Loucy (cell line): ENCODE data around the gene RYR2.

Source experiments
- H2AFZ ChIP-seq: fragments of 200-600 bp; sonication (generic); 2 replicates; pipeline ENCODE4 v1.6.0; 2016; ENCODE audit warnings: antibody characterized with exemption, mild to moderate bottlenecking, low read length, moderate library complexity
- H3F3A ChIP-seq: fragments of 200-600 bp; 2 replicates; pipeline ENCODE4 v1.6.0; 2016; ENCODE audit warnings: antibody characterized with exemption, low read depth, mild to moderate bottlenecking
- H3K27me3 ChIP-seq: fragments of 200-600 bp; sonication (generic); 2 replicates; pipeline ENCODE4 v1.6.1; 2014; ENCODE audit warnings: low read length, mild to moderate bottlenecking; ENCODE audit not compliant: insufficient read depth, poor library complexity, severe bottlenecking
- H3K36me3 ChIP-seq: fragments of 200-600 bp; sonication (generic); 2 replicates; pipeline ENCODE4 v1.6.1; 2016; ENCODE audit warnings: low read length; ENCODE audit not compliant: insufficient read depth
- H3K4me1 ChIP-seq: fragments of 200-600 bp; sonication (generic); 2 replicates; pipeline ENCODE4 v1.5.1; 2014; ENCODE audit warnings: low read length, mild to moderate bottlenecking; ENCODE audit not compliant: insufficient read depth, poor library complexity, severe bottlenecking
- H3K4me2 ChIP-seq: fragments of 200-600 bp; sonication (generic); 2 replicates; pipeline ENCODE4 v1.6.0; 2014; ENCODE audit warnings: antibody characterized with exemption, low read length, low read depth, mild to moderate bottlenecking; ENCODE audit not compliant: poor library complexity, severe bottlenecking
- H3K4me3 ChIP-seq: fragments of 200-600 bp; sonication (generic); 2 replicates; pipeline ENCODE4 v1.5.1; 2014; ENCODE audit warnings: low read length, mild to moderate bottlenecking, mixed read lengths; ENCODE audit not compliant: poor library complexity, severe bottlenecking
- H3K79me2 ChIP-seq: fragments of 200-600 bp; sonication (generic); 2 replicates; pipeline ENCODE4 v1.6.1; 2014; ENCODE audit warnings: low read length; ENCODE audit not compliant: insufficient read depth
- H3K9ac ChIP-seq: fragments of 200-600 bp; sonication (generic); 2 replicates; pipeline ENCODE4 v1.6.0; 2014; ENCODE audit warnings: mild to moderate bottlenecking, low read depth, low read length, moderate library complexity; ENCODE audit not compliant: poor library complexity, severe bottlenecking
- H3K9me2 ChIP-seq: fragments of 200-600 bp; sonication (generic); replicated peaks from 2 replicates; pipeline ENCODE4 v1.6.1; 2016; ENCODE audit warnings: low read depth, low read length, mixed read lengths
- H3K9me3 ChIP-seq: fragments of 200-600 bp; sonication (generic); 2 replicates; pipeline ENCODE4 v1.6.1; 2014; ENCODE audit warnings: mild to moderate bottlenecking, antibody characterized with exemption, low read length, low read depth; ENCODE audit not compliant: insufficient read depth
- H4K20me1 ChIP-seq: fragments of 200-600 bp; sonication (generic); 2 replicates; pipeline ENCODE4 v1.6.0; 2014; ENCODE audit warnings: antibody characterized with exemption, low read length, mild to moderate bottlenecking; ENCODE audit not compliant: insufficient read depth, poor library complexity, severe bottlenecking
- CTCF ChIP-seq: fragments of 200-600 bp; sonication (generic); conservative IDR thresholded peaks from 2 replicates; pipeline ENCODE4 v1.5.1; 2014; ENCODE audit warnings: mild to moderate bottlenecking, antibody characterized with exemption, low read length
- EZH2phosphoT487 ChIP-seq: fragments of 200-600 bp; IDR thresholded peaks from 2 replicates; pipeline ENCODE4 v1.6.1; 2018; ENCODE audit warnings: antibody characterized with exemption, mild to moderate bottlenecking, moderate library complexity, borderline replicate concordance

Gene RYR2

GRCh38 chr1:237877631-237878030 is 835.6 kb downstream of the RYR2 start:
- H3K9me3 ChIP-seq = no peaks in the 10 kb centered on the region
- H4K20me1 ChIP-seq = no peaks in the 10 kb centered on the region
- H3F3A ChIP-seq = no peaks in the 10 kb centered on the region
- no peaks in the 10 kb centered on the region for H3K27me3 ChIP-seq
- H3K4me3 ChIP-seq = no peak overlapping the region
- no peak for TF ChIP-seq CTCF
- no peak for TF ChIP-seq EZH2phosphoT487
- no peaks in the 10 kb centered on the region for H3K4me1 ChIP-seq
- H2AFZ ChIP-seq = no peak overlapping the region
- no peak overlapping the region for H3K9ac ChIP-seq
- no peak overlapping the region for H3K4me2 ChIP-seq
- no peaks in the 10 kb centered on the region for H3K36me3 ChIP-seq
- no peaks in the 10 kb centered on the region for H3K79me2 ChIP-seq
- no peaks in the 10 kb centered on the region for H3K9me2 ChIP-seq

- Histone ChIP-seq H4K20me1 (no peaks in the 10 kb centered on the region), H3K4me3 (no peak overlapping the region), H3K36me3 (no peaks in the 10 kb centered on the region), H2AFZ (no peak overlapping the region), H3K27me3 (no peaks in the 10 kb centered on the region), H3K9ac (no peak overlapping the region), H3K4me1 (no peaks in the 10 kb centered on the region), H3K79me2 (no peaks in the 10 kb centered on the region), H3F3A (no peaks in the 10 kb centered on the region), H3K4me2 (no peak overlapping the region), H3K9me2 (no peaks in the 10 kb centered on the region), H3K9me3 (no peaks in the 10 kb centered on the region)
- TF ChIP-seq CTCF (no peak), EZH2phosphoT487 (no peak)
Measured at GRCh38 chr1:237878406-237878805, 836.4 kb downstream of the RYR2 start.

GRCh38 chr1:237879195-237879594 is 837.2 kb downstream of the RYR2 start:
- H3K9me3 ChIP-seq = no peaks in the 10 kb centered on the region
- H3K79me2 ChIP-seq = no peaks in the 10 kb centered on the region
- H3K9me2 ChIP-seq = no peaks in the 10 kb centered on the region
- H3K4me3 ChIP-seq = no peak overlapping the region
- H3K27me3 ChIP-seq = no peaks in the 10 kb centered on the region
- no peak overlapping the region for H3K4me2 ChIP-seq
- H3K9ac ChIP-seq = no peak overlapping the region
- H3K4me1 ChIP-seq = no peaks in the 10 kb centered on the region
- no peaks in the 10 kb centered on the region for H3K36me3 ChIP-seq
- no peak overlapping the region for H2AFZ ChIP-seq
- no peak for TF ChIP-seq EZH2phosphoT487
- TF ChIP-seq CTCF = no peak
- H3F3A ChIP-seq = no peaks in the 10 kb centered on the region
- H4K20me1 ChIP-seq = no peaks in the 10 kb centered on the region
